HepG2 (cell line): ENCODE data around the gene ZNF277. TPM values are rescaled to one million over a fixed set of nuclear protein-coding genes. Genes with fewer than 3 reads are reported as not detected.

Experiments
- CBX1 ChIP-seq: IDR thresholded peaks from one replicate; pipeline ENCODE4 v1.6.1; 2016; ENCODE audit warnings: antibody characterized with exemption, low read depth
- DR1 ChIP-seq: sonication (generic); formaldehyde crosslinking; IDR thresholded peaks from 2 replicates; pipeline ENCODE4 v1.8.0; 2021; ENCODE audit warnings: mild to moderate bottlenecking, missing genetic modification reagents, inconsistent platforms
- ELF3 ChIP-seq: IDR thresholded peaks from 2 replicates; pipeline ENCODE4 v1.6.1; 2016; ENCODE audit warnings: missing genetic modification reagents, missing compliant biosample characterization
- ESRRA ChIP-seq: sonication (generic); formaldehyde crosslinking; IDR thresholded peaks from 2 replicates; pipeline ENCODE4 v1.5.1; 2020; ENCODE audit warnings: mild to moderate bottlenecking, low read depth, missing genetic modification reagents
- FOXP1 ChIP-seq, 2 experiments: fragments of 450-650 bp in 1 of 2; IDR thresholded peaks; 2 replicates each; pipeline ENCODE4 v1.6.1; 2017 to 2018; ENCODE audit warnings: antibody characterized with exemption in 1 of 2
- ISL2 ChIP-seq: sonication (generic); formaldehyde crosslinking; IDR thresholded peaks from 2 replicates; pipeline ENCODE4 v1.5.0; 2020; ENCODE audit warnings: missing genetic modification reagents
- NONO ChIP-seq, 2 experiments: fragments of 450-650 bp in 1 of 2; sonication (generic) in 1 of 2; formaldehyde crosslinking in 1 of 2; IDR thresholded peaks in 1 of 2; conservative IDR thresholded peaks in 1 of 2; 2 replicates each; pipeline versions ENCODE4 v1.6.1 to v1.8.0; 2017 to 2022; ENCODE audit warnings: mild to moderate bottlenecking in 1 of 2, missing genetic modification reagents in 1 of 2, moderate library complexity in 1 of 2
- RAD21 ChIP-seq: fragments of 450-650 bp; formaldehyde crosslinking; IDR thresholded peaks from 2 replicates; pipeline ENCODE4 v1.5.0; 2020; ENCODE audit warnings: mild to moderate bottlenecking
- ZNF251 ChIP-seq: sonication (generic); formaldehyde crosslinking; IDR thresholded peaks from 2 replicates; pipeline ENCODE4 v1.9.0; 2021; ENCODE audit warnings: mild to moderate bottlenecking, missing genetic modification reagents
- ZNF563 ChIP-seq: sonication (generic); formaldehyde crosslinking; IDR thresholded peaks from 2 replicates; pipeline ENCODE4 v1.8.0; 2022; ENCODE audit warnings: mild to moderate bottlenecking, moderate library complexity, missing genetic modification reagents
- ZNF564 ChIP-seq: sonication (generic); formaldehyde crosslinking; IDR thresholded peaks from 2 replicates; pipeline ENCODE4 v1.8.1; 2023; ENCODE audit warnings: mild to moderate bottlenecking, missing genetic modification reagents
- ZNF703 ChIP-seq: sonication (generic); formaldehyde crosslinking; IDR thresholded peaks from 2 replicates; pipeline ENCODE4 v1.5.1; 2020; ENCODE audit warnings: missing genetic modification reagents, mild to moderate bottlenecking, moderate library complexity, borderline replicate concordance
- ZNF782 ChIP-seq: sonication (generic); formaldehyde crosslinking; IDR thresholded peaks from 2 replicates; pipeline ENCODE4 v1.4.0; 2020; ENCODE audit warnings: missing genetic modification reagents, mild to moderate bottlenecking, borderline replicate concordance
- ZNF879 ChIP-seq: sonication (generic); formaldehyde crosslinking; IDR thresholded peaks from 2 replicates; pipeline ENCODE4 v1.8.1; 2023; ENCODE audit warnings: missing genetic modification reagents
- polyA plus RNA-seq, 8 experiments: library from polyadenylated mRNA; depleted of rRNA in 3 of 8; stranded (reverse) in 7 of 8; unstranded in 1 of 8; fragments of >200 nt; fragmentation: Illumina TruSeq in 4 of 8; extraction: Trizol in 4 of 8; gene quantifications; 2 replicates each; pipeline versions ENCODE4 v1.2.1 to v1.2.3, GENCODE V29; 2011 to 2016; ENCODE audit warnings: low read depth in 4 of 8, missing spikeins in 1 of 8, mixed read lengths in 1 of 8; ENCODE audit not compliant: insufficient read depth in 1 of 8
- total RNA-seq, 5 experiments: library from RNA; depleted of rRNA; stranded (reverse); fragments of >200 nt; fragmentation: Illumina TruSeq; extraction: Trizol; gene quantifications; 2 replicates each; pipeline ENCODE4 v1.2.3, GENCODE V29; 2016; ENCODE audit warnings: low read depth in 1 of 5
- TF ChIP-seq, protein P1 (sequence below): sonication (generic); formaldehyde crosslinking; IDR thresholded peaks from 2 replicates; pipeline ENCODE4 v1.5.0; 2020; ENCODE audit warnings: mild to moderate bottlenecking, missing genetic modification reagents, moderate library complexity
- TF ChIP-seq, protein P2 (sequence below): sonication (generic); formaldehyde crosslinking; conservative IDR thresholded peaks from 2 replicates; pipeline ENCODE4 v1.4.0; 2020; ENCODE audit warnings: missing genetic modification reagents
- TF ChIP-seq, protein P3 (sequence below): sonication (generic); IDR thresholded peaks from 2 replicates; pipeline ENCODE4 v1.6.1; 2016; ENCODE audit warnings: low read depth, borderline replicate concordance
- TF ChIP-seq, protein P4 (sequence below): IDR thresholded peaks from 2 replicates; pipeline ENCODE4 v1.6.1; 2016; ENCODE audit warnings: mild to moderate bottlenecking, missing biosample characterization, missing genetic modification reagents
- TF ChIP-seq, protein P5 (sequence below): sonication (generic); formaldehyde crosslinking; IDR thresholded peaks from 2 replicates; pipeline ENCODE4 v1.9.0; 2021; ENCODE audit warnings: missing genetic modification reagents, mild to moderate bottlenecking, borderline replicate concordance
- TF ChIP-seq, protein P6 (sequence below): sonication (generic); formaldehyde crosslinking; IDR thresholded peaks from 2 replicates; pipeline ENCODE4 v1.4.0; 2020; ENCODE audit warnings: missing genetic modification reagents

Gene ZNF277
- total and polyA plus RNA-seq, 2 of the 13 experiments (the other 11 are each of a cell fraction or from before 2014, with no cell fraction given): 29.1 to 30.1 TPM

DNA sequence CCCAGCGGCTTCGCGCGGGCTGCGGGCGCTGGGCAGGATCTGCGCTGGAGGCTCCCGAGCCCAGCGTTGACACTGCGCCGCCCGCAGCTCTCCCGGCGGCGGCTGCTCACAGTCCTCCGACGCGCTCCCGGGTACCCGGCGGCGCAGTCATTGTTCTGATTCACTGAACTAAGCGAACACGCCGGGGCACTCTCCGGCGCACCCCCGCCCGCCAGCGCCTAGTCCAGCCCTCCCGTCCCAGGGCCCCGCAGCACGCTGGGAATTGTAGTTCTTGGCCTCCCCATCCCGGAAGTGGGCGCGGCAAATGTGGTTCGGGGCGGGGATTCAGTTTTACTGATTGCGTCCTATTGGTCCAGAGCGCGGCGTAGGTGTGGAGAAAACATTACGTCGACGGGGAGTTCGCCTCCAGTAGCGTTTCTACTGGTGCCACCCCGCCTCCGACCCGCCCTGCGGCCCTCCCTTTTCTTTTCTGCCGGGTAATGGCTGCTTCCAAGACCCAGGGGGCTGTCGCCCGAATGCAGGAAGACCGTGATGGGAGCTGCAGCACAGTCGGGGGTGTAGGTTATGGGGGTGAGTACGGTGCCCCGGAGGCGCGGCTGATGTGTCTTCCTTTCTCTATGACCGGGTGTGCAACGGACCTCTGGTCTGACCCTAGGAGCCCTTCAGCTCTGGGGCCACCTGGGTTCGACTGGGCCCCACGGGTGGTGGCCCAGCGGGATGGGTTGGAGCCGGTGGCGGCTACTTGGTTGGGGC lies at the start of gene ZNF277, which contains the start of gene DOCK4 (continued):
- peak; percentile 54; the same call in 1 of the 2 replicates for TF ChIP-seq ESRRA (CRISPR knock-in tag)
- TF ChIP-seq, protein P1, sequence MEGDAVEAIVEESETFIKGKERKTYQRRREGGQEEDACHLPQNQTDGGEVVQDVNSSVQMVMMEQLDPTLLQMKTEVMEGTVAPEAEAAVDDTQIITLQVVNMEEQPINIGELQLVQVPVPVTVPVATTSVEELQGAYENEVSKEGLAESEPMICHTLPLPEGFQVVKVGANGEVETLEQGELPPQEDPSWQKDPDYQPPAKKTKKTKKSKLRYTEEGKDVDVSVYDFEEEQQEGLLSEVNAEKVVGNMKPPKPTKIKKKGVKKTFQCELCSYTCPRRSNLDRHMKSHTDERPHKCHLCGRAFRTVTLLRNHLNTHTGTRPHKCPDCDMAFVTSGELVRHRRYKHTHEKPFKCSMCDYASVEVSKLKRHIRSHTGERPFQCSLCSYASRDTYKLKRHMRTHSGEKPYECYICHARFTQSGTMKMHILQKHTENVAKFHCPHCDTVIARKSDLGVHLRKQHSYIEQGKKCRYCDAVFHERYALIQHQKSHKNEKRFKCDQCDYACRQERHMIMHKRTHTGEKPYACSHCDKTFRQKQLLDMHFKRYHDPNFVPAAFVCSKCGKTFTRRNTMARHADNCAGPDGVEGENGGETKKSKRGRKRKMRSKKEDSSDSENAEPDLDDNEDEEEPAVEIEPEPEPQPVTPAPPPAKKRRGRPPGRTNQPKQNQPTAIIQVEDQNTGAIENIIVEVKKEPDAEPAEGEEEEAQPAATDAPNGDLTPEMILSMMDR (CRISPR knock-in tag): peak; percentile 42
- TF ChIP-seq, protein P2, sequence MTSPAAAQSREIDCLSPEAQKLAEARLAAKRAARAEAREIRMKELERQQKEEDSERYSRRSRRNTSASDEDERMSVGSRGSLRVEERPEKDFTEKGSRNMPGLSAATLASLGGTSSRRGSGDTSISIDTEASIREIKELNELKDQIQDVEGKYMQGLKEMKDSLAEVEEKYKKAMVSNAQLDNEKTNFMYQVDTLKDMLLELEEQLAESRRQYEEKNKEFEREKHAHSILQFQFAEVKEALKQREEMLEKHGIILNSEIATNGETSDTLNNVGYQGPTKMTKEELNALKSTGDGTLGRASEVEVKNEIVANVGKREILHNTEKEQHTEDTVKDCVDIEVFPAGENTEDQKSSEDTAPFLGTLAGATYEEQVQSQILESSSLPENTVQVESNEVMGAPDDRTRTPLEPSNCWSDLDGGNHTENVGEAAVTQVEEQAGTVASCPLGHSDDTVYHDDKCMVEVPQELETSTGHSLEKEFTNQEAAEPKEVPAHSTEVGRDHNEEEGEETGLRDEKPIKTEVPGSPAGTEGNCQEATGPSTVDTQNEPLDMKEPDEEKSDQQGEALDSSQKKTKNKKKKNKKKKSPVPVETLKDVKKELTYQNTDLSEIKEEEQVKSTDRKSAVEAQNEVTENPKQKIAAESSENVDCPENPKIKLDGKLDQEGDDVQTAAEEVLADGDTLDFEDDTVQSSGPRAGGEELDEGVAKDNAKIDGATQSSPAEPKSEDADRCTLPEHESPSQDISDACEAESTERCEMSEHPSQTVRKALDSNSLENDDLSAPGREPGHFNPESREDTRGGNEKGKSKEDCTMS (CRISPR knock-in tag): no peak
- no peak for TF ChIP-seq ZNF251 (CRISPR knock-in tag)
- TF ChIP-seq, protein P3, sequence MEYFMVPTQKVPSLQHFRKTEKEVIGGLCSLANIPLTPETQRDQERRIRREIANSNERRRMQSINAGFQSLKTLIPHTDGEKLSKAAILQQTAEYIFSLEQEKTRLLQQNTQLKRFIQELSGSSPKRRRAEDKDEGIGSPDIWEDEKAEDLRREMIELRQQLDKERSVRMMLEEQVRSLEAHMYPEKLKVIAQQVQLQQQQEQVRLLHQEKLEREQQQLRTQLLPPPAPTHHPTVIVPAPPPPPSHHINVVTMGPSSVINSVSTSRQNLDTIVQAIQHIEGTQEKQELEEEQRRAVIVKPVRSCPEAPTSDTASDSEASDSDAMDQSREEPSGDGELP: peak; percentile 44; the same call in 1 of the 2 replicates
- no peak for TF ChIP-seq ZNF564 (CRISPR knock-in tag)
- TF ChIP-seq ZNF879 (CRISPR knock-in tag): no peak
- no peak; the same call in 1 of the 2 replicates for TF ChIP-seq ISL2 (CRISPR knock-in tag)
- TF ChIP-seq DR1 (CRISPR knock-in tag): peak; percentile 57; the same call in 1 of the 2 replicates
- TF ChIP-seq RAD21 (CRISPR knock-in tag): peak; percentile 52
- TF ChIP-seq ELF3 (CRISPR knock-in tag): peak; percentile 60
- no peak for TF ChIP-seq NONO (IDR thresholded peaks at IDR 0.05)
- TF ChIP-seq NONO (CRISPR knock-in tag; conservative IDR thresholded peaks at IDR 0.05): peak; percentile 85; the same call in 1 of the 2 replicates
- TF ChIP-seq ZNF703 (CRISPR knock-in tag): no peak
- TF ChIP-seq, protein P4, sequence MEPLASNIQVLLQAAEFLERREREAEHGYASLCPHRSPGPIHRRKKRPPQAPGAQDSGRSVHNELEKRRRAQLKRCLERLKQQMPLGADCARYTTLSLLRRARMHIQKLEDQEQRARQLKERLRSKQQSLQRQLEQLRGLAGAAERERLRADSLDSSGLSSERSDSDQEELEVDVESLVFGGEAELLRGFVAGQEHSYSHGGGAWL (CRISPR knock-in tag): peak; percentile 28; the same call in 1 of the 2 replicates
- TF ChIP-seq CBX1: peak; percentile 28
- TF ChIP-seq, protein P5, sequence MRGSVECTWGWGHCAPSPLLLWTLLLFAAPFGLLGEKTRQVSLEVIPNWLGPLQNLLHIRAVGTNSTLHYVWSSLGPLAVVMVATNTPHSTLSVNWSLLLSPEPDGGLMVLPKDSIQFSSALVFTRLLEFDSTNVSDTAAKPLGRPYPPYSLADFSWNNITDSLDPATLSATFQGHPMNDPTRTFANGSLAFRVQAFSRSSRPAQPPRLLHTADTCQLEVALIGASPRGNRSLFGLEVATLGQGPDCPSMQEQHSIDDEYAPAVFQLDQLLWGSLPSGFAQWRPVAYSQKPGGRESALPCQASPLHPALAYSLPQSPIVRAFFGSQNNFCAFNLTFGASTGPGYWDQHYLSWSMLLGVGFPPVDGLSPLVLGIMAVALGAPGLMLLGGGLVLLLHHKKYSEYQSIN (CRISPR knock-in tag): no peak
- peak; percentile 69; the same call in 1 of the 2 replicates for TF ChIP-seq ZNF563
- TF ChIP-seq FOXP1 (IDR thresholded peaks at IDR 0.05): no peak
- TF ChIP-seq FOXP1 (CRISPR knock-in tag; IDR thresholded peaks at IDR 0.05): 0 out of 2 replicates have a peak, but pooled peaks have one; percentile 11
- TF ChIP-seq ZNF782 (CRISPR knock-in tag): peak; percentile 33; the same call in 1 of the 2 replicates
- TF ChIP-seq, protein P6, sequence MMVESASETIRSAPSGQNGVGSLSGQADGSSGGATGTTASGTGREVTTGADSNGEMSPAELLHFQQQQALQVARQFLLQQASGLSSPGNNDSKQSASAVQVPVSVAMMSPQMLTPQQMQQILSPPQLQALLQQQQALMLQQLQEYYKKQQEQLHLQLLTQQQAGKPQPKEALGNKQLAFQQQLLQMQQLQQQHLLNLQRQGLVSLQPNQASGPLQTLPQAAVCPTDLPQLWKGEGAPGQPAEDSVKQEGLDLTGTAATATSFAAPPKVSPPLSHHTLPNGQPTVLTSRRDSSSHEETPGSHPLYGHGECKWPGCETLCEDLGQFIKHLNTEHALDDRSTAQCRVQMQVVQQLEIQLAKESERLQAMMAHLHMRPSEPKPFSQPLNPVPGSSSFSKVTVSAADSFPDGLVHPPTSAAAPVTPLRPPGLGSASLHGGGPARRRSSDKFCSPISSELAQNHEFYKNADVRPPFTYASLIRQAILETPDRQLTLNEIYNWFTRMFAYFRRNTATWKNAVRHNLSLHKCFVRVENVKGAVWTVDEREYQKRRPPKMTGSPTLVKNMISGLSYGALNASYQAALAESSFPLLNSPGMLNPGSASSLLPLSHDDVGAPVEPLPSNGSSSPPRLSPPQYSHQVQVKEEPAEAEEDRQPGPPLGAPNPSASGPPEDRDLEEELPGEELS: peak; percentile 15; the same call in 1 of the 2 replicates
